Activated T-helper 1 cell treated with Interleukin-2 at 50 U/mL for 16 hours (primary cell): ENCODE data around the gene MED8.
A peak's percentile ranks its signal among the peaks of the same experiment; 100 is the strongest.

ENCODE experiments used
- DNase-seq: peaks from one replicate; pipeline ENCODE4 v3.0.0-alpha.2; 2020; ENCODE audit warnings: low read depth

The MED8 gene

GRCh38 chr1:43358746-43359693 lies 30.6 kb downstream of the MED8 start, which contains the start of gene CDC20:
Gene CDC20, plus strand, starts transcription at chr1:43358981. Its CDS starts 235 bp downstream, at chr1:43359216.
- peak; percentile 93 for DNase-seq

GRCh38 chr1:43358121-43358745 lies 31.4 kb downstream of the MED8 start:
- DNase-seq = no peak

- no peak for DNase-seq
Measured at GRCh38 chr1:43357251-43357650, 32.3 kb downstream of the MED8 start.

- DNase-seq = no peak
Measured at GRCh38 chr1:43354936-43355335, 34.7 kb downstream of the MED8 start.

GRCh38 chr1:43354471-43354870 lies 35.1 kb downstream of the MED8 start:
- DNase-seq = no peak

GRCh38 chr1:43352881-43353280 lies 36.7 kb downstream of the MED8 start:
- DNase-seq = no peak

- DNase-seq = no peak
Measured at GRCh38 chr1:43352351-43352705, 37.3 kb downstream of the MED8 start.

GRCh38 chr1:43351421-43352350 lies 37.9 kb downstream of the MED8 start:
- no peak for DNase-seq

GRCh38 chr1:43350976-43351375 lies 38.6 kb downstream of the MED8 start:
- no peak for DNase-seq

- DNase-seq = no peak
Measured at GRCh38 chr1:43349594-43350306, 39.9 kb downstream of the MED8 start.

GRCh38 chr1:43348809-43349593 lies 40.6 kb downstream of the MED8 start:
- DNase-seq = peak; percentile 51

GRCh38 chr1:43348343-43348808 lies 41.2 kb downstream of the MED8 start:
- no peak for DNase-seq

GRCh38 chr1:43346636-43347035 lies 43.0 kb downstream of the MED8 start:
- DNase-seq = no peak

GRCh38 chr1:43345120-43345519 lies 44.5 kb downstream of the MED8 start:
- no peak for DNase-seq

GRCh38 chr1:43344267-43344850 lies 45.2 kb downstream of the MED8 start:
- no peak for DNase-seq

- no peak for DNase-seq
Measured at GRCh38 chr1:43340559-43340958, 49.0 kb downstream of the MED8 start.

GRCh38 chr1:43339584-43340232 lies 49.9 kb downstream of the MED8 start:
- DNase-seq = no peak

- DNase-seq = no peak
Measured at GRCh38 chr1:43338001-43338400, 51.6 kb downstream of the MED8 start.

- no peak for DNase-seq
Measured at GRCh38 chr1:43337588-43337987, 52.0 kb downstream of the MED8 start, which contains the start of gene MPL. Gene MPL, plus strand, starts transcription at chr1:43337818. Its CDS starts 31 bp downstream, at chr1:43337849.
